H7 (cell line): Measurements from ENCODE around the gene EMILIN2. TPM values are rescaled to one million over a fixed set of nuclear protein-coding genes. Genes with fewer than 3 reads are reported as not detected.
"Not testable (repeated sequence)": the region's sequence is repeated elsewhere in the genome, so short reads cannot be mapped to it uniquely, and the experiment has no call there.

Experiments
- DNase-seq: peaks from one replicate; pipeline ENCODE4 v3.0.0; 2012
- H3K27me3 ChIP-seq: 2 replicates; pipeline ENCODE4 v1.6.0; 2011; ENCODE audit warnings: mild to moderate bottlenecking, low read length; ENCODE audit not compliant: control insufficient read depth, insufficient read depth
- H3K36me3 ChIP-seq: replicated peaks from 2 replicates; pipeline ENCODE4 v1.5.1; 2011; ENCODE audit warnings: low read length; ENCODE audit not compliant: control insufficient read depth, insufficient read depth
- H3K4me3 ChIP-seq: 2 replicates; pipeline ENCODE4 v1.5.1; 2011; ENCODE audit warnings: low read depth, mild to moderate bottlenecking, control low read depth, low read length, moderate library complexity; ENCODE audit not compliant: insufficient read depth
- total RNA-seq: library from RNA; depleted of rRNA; stranded (reverse); fragments of >200 nt; shearing (Covaris generic); gene quantifications from 2 replicates; pipeline ENCODE4 v1.2.3, GENCODE V29; 2014; rRNA removed

The EMILIN2 gene
- total RNA-seq = 15.2 and 20.6 TPM in 2 replicates

- Histone ChIP-seq H3K27me3 (peaks cover 50% of the 10 kb centered on the region), H3K36me3 (no peaks in the 10 kb centered on the region), H3K4me3 (peak within 1 kb of the TSS; percentile 68)
- DNase-seq = peak; percentile 88
Measured at GRCh38 chr18:2846636-2847316, at the start of gene EMILIN2. Gene EMILIN2 (plus strand): TSS chr18:2847006. CDS start chr18:2847189, 183 bp downstream.

GRCh38 chr18:2797951-2798350, 48.9 kb upstream of the EMILIN2 start:
- H3K36me3 ChIP-seq = peaks cover 2% of the 10 kb centered on the region
- H3K27me3 ChIP-seq = no peaks in the 10 kb centered on the region
- no peak overlapping the region for H3K4me3 ChIP-seq
- no peak for DNase-seq

GRCh38 chr18:2799369-2799768, 47.4 kb upstream of the EMILIN2 start:
- DNase-seq = no peak
- Histone ChIP-seq H3K36me3 (peaks cover 2% of the 10 kb centered on the region), H3K27me3 (no peaks in the 10 kb centered on the region), H3K4me3 (no peak overlapping the region)

- no peak overlapping the region for H3K4me3 ChIP-seq
Measured at GRCh38 chr18:2805970-2806943, 40.5 kb upstream of the EMILIN2 start.

GRCh38 chr18:2808640-2809039, 38.2 kb upstream of the EMILIN2 start:
- not testable (repeated sequence) for DNase-seq, H3K36me3 ChIP-seq, H3K4me3 ChIP-seq, H3K27me3 ChIP-seq

More at GRCh38 chr18:2805970-2806943, 40.5 kb upstream of the EMILIN2 start:
- Histone ChIP-seq H3K27me3 (no peaks in the 10 kb centered on the region), H3K36me3 (no peaks in the 10 kb centered on the region)
- DNase-seq = no peak

- not testable (repeated sequence) for H3K27me3 ChIP-seq, H3K36me3 ChIP-seq, DNase-seq, H3K4me3 ChIP-seq
Measured at GRCh38 chr18:2809666-2810183, 37.1 kb upstream of the EMILIN2 start.

GRCh38 chr18:2811416-2811815, 35.4 kb upstream of the EMILIN2 start:
- no peak for DNase-seq
- no peaks in the 10 kb centered on the region for H3K36me3 ChIP-seq
- no peak overlapping the region for H3K4me3 ChIP-seq
- H3K27me3 ChIP-seq = no peaks in the 10 kb centered on the region

- Histone ChIP-seq H3K36me3 (no peaks in the 10 kb centered on the region), H3K27me3 (no peaks in the 10 kb centered on the region), H3K4me3 (no peak overlapping the region)
- DNase-seq = no peak
Measured at GRCh38 chr18:2814928-2815327, 31.9 kb upstream of the EMILIN2 start.

- H3K36me3 ChIP-seq = no peaks in the 10 kb centered on the region
- no peaks in the 10 kb centered on the region for H3K27me3 ChIP-seq
- no peak overlapping the region for H3K4me3 ChIP-seq
- DNase-seq = no peak
Measured at GRCh38 chr18:2818281-2818680, 28.5 kb upstream of the EMILIN2 start.

- no peaks in the 10 kb centered on the region for H3K27me3 ChIP-seq
- DNase-seq = no peak
Measured at GRCh38 chr18:2821695-2822094, 25.1 kb upstream of the EMILIN2 start.

GRCh38 chr18:2822213-2822921, 24.4 kb upstream of the EMILIN2 start:
- no peak for DNase-seq
- Histone ChIP-seq H3K4me3 (no peak overlapping the region), H3K36me3 (no peaks in the 10 kb centered on the region), H3K27me3 (no peaks in the 10 kb centered on the region)

More at GRCh38 chr18:2821695-2822094, 25.1 kb upstream of the EMILIN2 start:
- H3K36me3 ChIP-seq = no peaks in the 10 kb centered on the region
- H3K4me3 ChIP-seq = no peak overlapping the region

- no peak overlapping the region for H3K4me3 ChIP-seq
- no peaks in the 10 kb centered on the region for H3K27me3 ChIP-seq
- no peaks in the 10 kb centered on the region for H3K36me3 ChIP-seq
- no peak for DNase-seq
Measured at GRCh38 chr18:2823202-2823601, 23.6 kb upstream of the EMILIN2 start.

GRCh38 chr18:2823966-2824365, 22.8 kb upstream of the EMILIN2 start:
- DNase-seq = no peak
- Histone ChIP-seq H3K27me3 (no peaks in the 10 kb centered on the region), H3K36me3 (no peaks in the 10 kb centered on the region), H3K4me3 (no peak overlapping the region)

GRCh38 chr18:2824865-2825264, 21.9 kb upstream of the EMILIN2 start:
- no peak for DNase-seq
- no peak overlapping the region for H3K4me3 ChIP-seq
- H3K27me3 ChIP-seq = no peaks in the 10 kb centered on the region
- H3K36me3 ChIP-seq = no peaks in the 10 kb centered on the region
